GM12801 (cell line): ENCODE measurements around the gene BAZ2A.

Source experiments
- TF ChIP-seq, protein P1 (sequence below): IDR thresholded peaks from one replicate; pipeline ENCODE4 v1.5.1; 2011; ENCODE audit warnings: control low read depth; ENCODE audit not compliant: insufficient read length; ENCODE audit errors: extremely low read depth

The BAZ2A gene

DNA sequence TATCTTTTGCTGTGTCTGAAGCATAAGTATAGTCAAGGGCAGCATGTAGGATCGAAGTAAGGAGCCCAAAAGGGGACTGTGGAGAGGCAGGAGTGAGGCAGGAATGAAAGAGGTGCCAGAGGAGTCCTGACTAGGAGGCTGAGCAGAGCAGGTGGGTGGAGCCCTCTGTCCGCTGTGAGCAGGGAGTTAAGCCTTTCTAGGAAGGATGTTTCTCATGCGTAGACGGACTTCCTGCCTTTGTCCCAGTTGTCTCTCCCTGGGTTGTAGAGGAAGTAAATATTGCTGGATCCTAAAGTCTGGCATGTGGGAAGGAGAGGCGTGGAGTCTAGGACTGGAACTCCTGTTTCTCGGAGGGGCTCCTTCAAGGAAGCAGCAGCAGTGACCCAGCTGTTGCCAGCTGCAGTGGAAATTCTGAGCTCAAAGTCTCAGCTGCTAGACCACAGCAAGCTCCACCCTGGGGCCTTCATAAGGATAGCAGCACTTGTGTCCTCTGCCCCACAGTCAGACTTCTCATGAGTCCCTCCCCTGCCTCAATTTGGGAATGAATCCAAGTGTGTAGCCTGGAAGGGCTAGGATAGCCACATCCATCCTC, 64.5 kb downstream of the BAZ2A start:
- TF ChIP-seq, protein P1, sequence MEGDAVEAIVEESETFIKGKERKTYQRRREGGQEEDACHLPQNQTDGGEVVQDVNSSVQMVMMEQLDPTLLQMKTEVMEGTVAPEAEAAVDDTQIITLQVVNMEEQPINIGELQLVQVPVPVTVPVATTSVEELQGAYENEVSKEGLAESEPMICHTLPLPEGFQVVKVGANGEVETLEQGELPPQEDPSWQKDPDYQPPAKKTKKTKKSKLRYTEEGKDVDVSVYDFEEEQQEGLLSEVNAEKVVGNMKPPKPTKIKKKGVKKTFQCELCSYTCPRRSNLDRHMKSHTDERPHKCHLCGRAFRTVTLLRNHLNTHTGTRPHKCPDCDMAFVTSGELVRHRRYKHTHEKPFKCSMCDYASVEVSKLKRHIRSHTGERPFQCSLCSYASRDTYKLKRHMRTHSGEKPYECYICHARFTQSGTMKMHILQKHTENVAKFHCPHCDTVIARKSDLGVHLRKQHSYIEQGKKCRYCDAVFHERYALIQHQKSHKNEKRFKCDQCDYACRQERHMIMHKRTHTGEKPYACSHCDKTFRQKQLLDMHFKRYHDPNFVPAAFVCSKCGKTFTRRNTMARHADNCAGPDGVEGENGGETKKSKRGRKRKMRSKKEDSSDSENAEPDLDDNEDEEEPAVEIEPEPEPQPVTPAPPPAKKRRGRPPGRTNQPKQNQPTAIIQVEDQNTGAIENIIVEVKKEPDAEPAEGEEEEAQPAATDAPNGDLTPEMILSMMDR, result no peak

DNA sequence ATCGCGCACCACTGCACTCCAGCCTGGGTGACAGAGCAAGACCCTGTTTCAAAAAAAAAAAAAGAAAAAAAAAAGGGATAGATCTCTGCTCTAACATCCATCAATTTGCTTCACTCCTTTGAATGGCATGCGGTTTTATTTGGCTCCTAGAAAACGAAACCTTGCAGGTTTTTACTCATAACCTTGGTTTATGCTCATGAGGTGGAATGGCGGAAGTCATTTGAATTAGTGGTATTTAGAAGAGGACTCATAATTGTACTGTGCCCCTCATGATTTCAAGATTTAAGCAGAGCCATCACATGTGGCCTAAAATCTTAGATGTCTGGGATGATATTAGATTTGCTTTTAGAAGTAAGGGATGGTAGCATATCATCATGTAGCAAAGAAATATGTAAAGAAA, 79.1 kb downstream of the BAZ2A start:
- TF ChIP-seq, protein P1, result no peak

DNA sequence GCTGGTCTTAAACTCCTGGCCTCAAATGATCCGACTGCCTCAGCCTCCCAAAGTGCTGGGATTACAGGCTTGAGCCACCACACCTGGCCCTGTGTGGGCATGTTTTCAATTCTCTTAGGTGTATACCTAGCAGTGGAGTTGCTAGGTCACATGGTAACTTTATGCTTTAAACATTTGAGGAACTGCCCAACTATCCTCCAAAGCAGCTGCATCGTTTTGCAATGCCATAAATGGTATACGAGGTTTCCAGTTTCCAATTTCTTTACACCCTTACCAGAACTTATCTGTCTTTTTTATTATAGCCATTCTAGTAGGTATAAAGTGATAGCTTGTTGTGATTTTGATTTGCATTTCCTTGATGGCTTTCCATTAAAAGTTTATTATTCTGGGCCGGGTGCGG, 83.4 kb downstream of the BAZ2A start:
- TF ChIP-seq, protein P1, result no peak
